Neuronal stem cell (in vitro differentiated cells): ENCODE measurements around the gene RAD51B.

Experiments used
- DNase-seq: peaks from one replicate; pipeline ENCODE4 v3.0.0-alpha.2; 2013; ENCODE audit warnings: low spot score
- H2AFZ ChIP-seq: one replicate; pipeline ENCODE4 v1.6.1; 2013; ENCODE audit warnings: mild to moderate bottlenecking, low read length, inconsistent platforms
- H2AK5ac ChIP-seq: 2 replicates; pipeline ENCODE4 v1.6.1; 2013; ENCODE audit warnings: low read depth, mild to moderate bottlenecking, inconsistent platforms, low read length, moderate library complexity, mixed read lengths
- H2BK120ac ChIP-seq: 2 replicates; pipeline ENCODE4 v1.6.1; 2013; ENCODE audit warnings: low read depth, mild to moderate bottlenecking, inconsistent platforms, low read length, moderate library complexity, mixed read lengths
- H2BK12ac ChIP-seq: one replicate; pipeline ENCODE4 v1.6.1; 2013; ENCODE audit warnings: low read length, inconsistent platforms
- H2BK15ac ChIP-seq: 2 replicates; pipeline ENCODE4 v1.6.1; 2013; ENCODE audit warnings: mild to moderate bottlenecking, low read length, inconsistent platforms, mixed read lengths
- H2BK5ac ChIP-seq: one replicate; pipeline ENCODE4 v1.6.1; 2013; ENCODE audit warnings: inconsistent platforms, mild to moderate bottlenecking, low read length, moderate library complexity
- H3K14ac ChIP-seq: one replicate; pipeline ENCODE4 v1.6.1; 2013; ENCODE audit warnings: low read length, inconsistent platforms
- H3K18ac ChIP-seq: 2 replicates; pipeline ENCODE4 v1.6.1; 2013; ENCODE audit warnings: low read length, inconsistent platforms
- H3K23ac ChIP-seq: 2 replicates; pipeline ENCODE4 v1.6.1; 2013; ENCODE audit warnings: low read depth, mild to moderate bottlenecking, mixed read lengths, low read length, inconsistent platforms; ENCODE audit not compliant: poor library complexity
- H3K27ac ChIP-seq: replicated peaks from 3 replicates; pipeline ENCODE4 v1.5.1; 2013; ENCODE audit warnings: low read length, inconsistent platforms
- H3K27me3 ChIP-seq, 3 experiments: 2 replicates each; pipeline ENCODE4 v1.6.1; 2013; ENCODE audit warnings: low read length in 3 of 3, mild to moderate bottlenecking in 2 of 3, inconsistent platforms in 1 of 3, low read depth in 1 of 3, mixed read lengths in 1 of 3, moderate library complexity in 1 of 3; ENCODE audit not compliant: control insufficient read depth in 3 of 3, insufficient read depth in 3 of 3
- H3K36me3 ChIP-seq, 2 donors: replicated peaks in 1 of 2; 2 replicates each; pipeline ENCODE4 v1.6.1; 2013; ENCODE audit warnings: low read length in 2 of 2; ENCODE audit not compliant: control insufficient read depth in 2 of 2, insufficient read depth in 2 of 2
- H3K4ac ChIP-seq: 2 replicates; pipeline ENCODE4 v1.6.1; 2013; ENCODE audit warnings: inconsistent platforms, mild to moderate bottlenecking, low read length, moderate library complexity
- H3K4me1 ChIP-seq, 2 donors: 1 replicate in 1 of 2; 2 replicates in 1 of 2; pipeline ENCODE4 v1.6.1; 2013; ENCODE audit warnings: low read length in 2 of 2, low read depth in 1 of 2; ENCODE audit not compliant: control insufficient read depth in 2 of 2, insufficient read depth in 1 of 2
- H3K4me2 ChIP-seq: one replicate; pipeline ENCODE4 v1.6.1; 2013; ENCODE audit warnings: mild to moderate bottlenecking, low read length, inconsistent platforms; ENCODE audit not compliant: insufficient read depth, poor library complexity, severe bottlenecking
- H3K4me3 ChIP-seq, 2 donors: 2 replicates each; pipeline ENCODE4 v1.5.1; 2013; ENCODE audit warnings: low read length in 2 of 2, mild to moderate bottlenecking in 2 of 2, inconsistent platforms in 1 of 2, moderate library complexity in 1 of 2
- H3K79me1 ChIP-seq: one replicate; pipeline ENCODE4 v1.6.1; 2013; ENCODE audit warnings: low read depth, mild to moderate bottlenecking, inconsistent platforms, low read length, moderate library complexity
- H3K9ac ChIP-seq: one replicate; pipeline ENCODE4 v1.6.1; 2013; ENCODE audit warnings: mild to moderate bottlenecking, low read depth, low read length, inconsistent platforms; ENCODE audit not compliant: poor library complexity
- H3K9me3 ChIP-seq, 2 donors: replicated peaks in 1 of 2; 2 replicates each; pipeline versions ENCODE3 to v1.6.1; 2013; ENCODE audit warnings: low read length in 2 of 2, mild to moderate bottlenecking in 2 of 2, inconsistent platforms in 1 of 2, low read depth in 1 of 2, mixed read lengths in 1 of 2, moderate library complexity in 1 of 2; ENCODE audit not compliant: control insufficient read depth in 2 of 2, insufficient read depth in 1 of 2
- H4K8ac ChIP-seq: one replicate; pipeline ENCODE4 v1.6.1; 2013; ENCODE audit warnings: low read depth, mild to moderate bottlenecking, inconsistent platforms, low read length, moderate library complexity
- H4K91ac ChIP-seq: one replicate; pipeline ENCODE4 v1.6.1; 2013; ENCODE audit warnings: low read length, low read depth, mild to moderate bottlenecking, inconsistent platforms; ENCODE audit not compliant: poor library complexity
- WGBS, 2 donors: extraction: QIAGEN DNeasy Blood & Tissue Kit; methylation state at CpG; one replicate each; pipeline ENCODE4 v1.1.7; 2013; ENCODE audit warnings: missing lambda C conversion rate in 2 of 2, mixed read lengths in 1 of 2; ENCODE audit not compliant: insufficient read length in 2 of 2, insufficient replicate concordance in 1 of 2; ENCODE audit errors: extremely low coverage in 2 of 2; 5-methylcytosine and 5-hydroxymethylcytosine counted together

RAD51B gene

GRCh38 chr14:68312884-68313610, 493.5 kb downstream of the RAD51B start:
- Histone ChIP-seq H2BK12ac (no peak overlapping the region), H3K14ac (no peak overlapping the region), H3K9me3 (peaks cover 0 to 6% of the 10 kb centered on the region in 2 donors), H3K36me3 (no peaks in the 10 kb centered on the region), H2AK5ac (no peak overlapping the region), H2BK15ac (no peak overlapping the region), H3K18ac (no peak overlapping the region), H4K91ac (no peak overlapping the region), H3K27ac (peak overlapping the region; percentile 27), H3K4me1 (peaks cover 12 to 24% of the 10 kb centered on the region in 2 donors), H3K4ac (no peak overlapping the region), H3K9ac (no peak overlapping the region), H2AFZ (no peak overlapping the region), H2BK5ac (no peak overlapping the region), H3K4me2 (no peak overlapping the region), H2BK120ac (no peak overlapping the region), H3K4me3 (no peak overlapping the region), H3K27me3 (peaks cover 0 to 31% (median 0%) of the 10 kb centered on the region in 3 experiments), H3K79me1 (no peaks in the 10 kb centered on the region), H3K23ac (no peak overlapping the region), H4K8ac (no peak overlapping the region)
- DNase-seq = no peak
- WGBS, 2 donors = no CpG with 5 or more reads among the region's 9 CpGs

- H3K27me3 ChIP-seq = peaks cover 0 to 33% (median 0%) of the 10 kb centered on the region in 3 experiments
- no peak overlapping the region for H2BK120ac ChIP-seq
- no peak overlapping the region for H4K8ac ChIP-seq
- no peak overlapping the region for H3K27ac ChIP-seq
- H3K4me1 ChIP-seq = peaks cover 16 to 26% of the 10 kb centered on the region in 2 donors
- no peaks in the 10 kb centered on the region for H3K36me3 ChIP-seq
- no peak overlapping the region for H3K18ac ChIP-seq
- no CpG with 5 or more reads among the region's 4 CpGs for WGBS, 2 donors
- H3K4me2 ChIP-seq = no peak overlapping the region
- no peak overlapping the region for H2BK5ac ChIP-seq
- no peak overlapping the region for H3K4ac ChIP-seq
- peaks cover 0 to 6% of the 10 kb centered on the region in 2 donors for H3K9me3 ChIP-seq
- no peak for DNase-seq
- H2AFZ ChIP-seq = no peak overlapping the region
- H2AK5ac ChIP-seq = no peak overlapping the region
- H3K4me3 ChIP-seq = no peak overlapping the region
- H2BK15ac ChIP-seq = no peak overlapping the region
- H3K79me1 ChIP-seq = no peaks in the 10 kb centered on the region
- no peak overlapping the region for H2BK12ac ChIP-seq
- H3K9ac ChIP-seq = no peak overlapping the region
- no peak overlapping the region for H3K14ac ChIP-seq
- no peak overlapping the region for H4K91ac ChIP-seq
- H3K23ac ChIP-seq = no peak overlapping the region
Measured at GRCh38 chr14:68314642-68315041, 495.1 kb downstream of the RAD51B start.

GRCh38 chr14:68315081-68315480, 495.5 kb downstream of the RAD51B start:
- H3K36me3 ChIP-seq = no peaks in the 10 kb centered on the region
- H2BK120ac ChIP-seq = no peak overlapping the region
- no peak overlapping the region for H2AFZ ChIP-seq
- H3K9ac ChIP-seq = no peak overlapping the region
- no peak overlapping the region for H3K14ac ChIP-seq
- no peak overlapping the region for H3K4ac ChIP-seq
- H3K18ac ChIP-seq = no peak overlapping the region
- no peak overlapping the region for H3K4me3 ChIP-seq
- H3K27ac ChIP-seq = no peak overlapping the region
- no peak overlapping the region for H2BK5ac ChIP-seq
- H2BK15ac ChIP-seq = no peak overlapping the region
- no peak overlapping the region for H4K8ac ChIP-seq
- H4K91ac ChIP-seq = no peak overlapping the region
- no peaks in the 10 kb centered on the region for H3K79me1 ChIP-seq
- peaks cover 16 to 26% of the 10 kb centered on the region in 2 donors for H3K4me1 ChIP-seq
- H3K4me2 ChIP-seq = no peak overlapping the region
- H2BK12ac ChIP-seq = no peak overlapping the region
- WGBS, 2 donors = no CpG with 5 or more reads among the region's 3 CpGs
- no peak overlapping the region for H2AK5ac ChIP-seq
- H3K23ac ChIP-seq = no peak overlapping the region
- no peak for DNase-seq
- peaks cover 0 to 6% of the 10 kb centered on the region in 2 donors for H3K9me3 ChIP-seq
- peaks cover 0 to 38% (median 0%) of the 10 kb centered on the region in 3 experiments for H3K27me3 ChIP-seq

GRCh38 chr14:68316078-68316868, 496.7 kb downstream of the RAD51B start:
- no peak overlapping the region for H2BK15ac ChIP-seq
- peaks cover 0 to 9% of the 10 kb centered on the region in 2 donors for H3K9me3 ChIP-seq
- H3K4me3 ChIP-seq = no peak overlapping the region
- H3K9ac ChIP-seq = no peak overlapping the region
- WGBS, 2 donors = no CpG with 5 or more reads among the region's 7 CpGs
- H3K23ac ChIP-seq = no peak overlapping the region
- H3K36me3 ChIP-seq = no peaks in the 10 kb centered on the region
- H3K27ac ChIP-seq = no peak overlapping the region
- no peak overlapping the region for H2AFZ ChIP-seq
- H3K4ac ChIP-seq = no peak overlapping the region
- no peak overlapping the region for H2BK120ac ChIP-seq
- H3K4me1 ChIP-seq = peaks cover 16 to 27% of the 10 kb centered on the region in 2 donors
- no peaks in the 10 kb centered on the region for H3K79me1 ChIP-seq
- no peak overlapping the region for H4K91ac ChIP-seq
- DNase-seq = no peak
- H3K27me3 ChIP-seq = peaks cover 0 to 50% (median 0%) of the 10 kb centered on the region in 3 experiments
- no peak overlapping the region for H4K8ac ChIP-seq
- no peak overlapping the region for H2BK12ac ChIP-seq
- H3K14ac ChIP-seq = no peak overlapping the region
- no peak overlapping the region for H3K18ac ChIP-seq
- H3K4me2 ChIP-seq = no peak overlapping the region
- H2BK5ac ChIP-seq = no peak overlapping the region
- no peak overlapping the region for H2AK5ac ChIP-seq
